GM23248 (cell line): ENCODE measurements around the gene S100A9.

ENCODE experiments used
- EZH2 ChIP-seq: fragments of 200-600 bp; sonication (generic); IDR thresholded peaks from 2 replicates; pipeline ENCODE4 v1.6.1; 2018; ENCODE audit warnings: antibody characterized with exemption, mild to moderate bottlenecking; ENCODE audit not compliant: insufficient read depth, poor library complexity, severe bottlenecking
- EZH2phosphoT487 ChIP-seq: fragments of 200-600 bp; sonication (generic); IDR thresholded peaks from 2 replicates; pipeline ENCODE4 v1.6.1; 2018; ENCODE audit warnings: antibody characterized with exemption, moderate library complexity, mild to moderate bottlenecking, low read depth; ENCODE audit not compliant: insufficient read depth

- no peak for TF ChIP-seq EZH2
- no peak for TF ChIP-seq EZH2phosphoT487
These were observed 2.1 kb upstream of the S100A9 start for GRCh38 chr1:153355445-153356071.
